ENCODE results near the gene SLC22A3. TPM values are rescaled to one million over a fixed set of nuclear protein-coding genes. Genes with fewer than 3 reads are reported as not detected.
"Not testable (repeated sequence)": the region's sequence is repeated elsewhere in the genome, so short reads cannot be mapped to it uniquely, and the experiment has no call there.

SLC22A3 gene
- total RNA-seq, 1 donor from 2014 or later: 0.07 TPM

- no peaks in the 10 kb centered on the region for H3F3A ChIP-seq (ENCODE audit: low read depth)
- no peak overlapping the region for H3K4me2 ChIP-seq
- no peaks in the 10 kb centered on the region for H4K20me1 ChIP-seq (ENCODE audit: low read depth)
- H3K4me3 ChIP-seq: no peak overlapping the region
- no peak for TF ChIP-seq EZH2 (IDR thresholded peaks at IDR 0.05)
- no peak for TF ChIP-seq EZH2phosphoT487 (IDR thresholded peaks at IDR 0.05)
- TF ChIP-seq CTCF (IDR thresholded peaks at IDR 0.05): no peak
- no peaks in the 10 kb centered on the region for H3K36me3 ChIP-seq
- no peaks in the 10 kb centered on the region for H3K27me3 ChIP-seq
- no peak overlapping the region for H3K9ac ChIP-seq
- no peaks in the 10 kb centered on the region for H3K4me1 ChIP-seq
- H3K9me3 Mint-ChIP-seq: no peaks in the 10 kb centered on the region
- H3K27me3 Mint-ChIP-seq (ENCODE audit: insufficient read depth, low read depth): peaks cover 2% of the 10 kb centered on the region
- H3K4me3 Mint-ChIP-seq: no peak overlapping the region
- no peak for DNase-seq (ENCODE audit: low spot score)
- no peaks in the 10 kb centered on the region for H3K79me2 ChIP-seq (ENCODE audit: low read depth)
- H3K9me3 ChIP-seq (ENCODE audit: low read depth): no peaks in the 10 kb centered on the region
- H3K27ac Mint-ChIP-seq: no peak overlapping the region
- H3K36me3 Mint-ChIP-seq: no peaks in the 10 kb centered on the region
- no peak overlapping the region for H3K27ac ChIP-seq
- no peaks in the 10 kb centered on the region for H3K4me1 Mint-ChIP-seq
- H2AFZ ChIP-seq (replicated peaks): no peak overlapping the region
These were observed 39.9 kb downstream of the SLC22A3 start for GRCh38 chr6:160387916-160388643.

GRCh38 chr6:160388922-160389321, 40.7 kb downstream of the SLC22A3 start:
- Histone ChIP-seq H3K4me3 (no peak overlapping the region), H3K36me3 (no peaks in the 10 kb centered on the region), H2AFZ (replicated peaks) (no peak overlapping the region), H3K4me2 (no peak overlapping the region), H4K20me1 (ENCODE audit: low read depth) (no peaks in the 10 kb centered on the region), H3K27ac (no peak overlapping the region), H3K9me3 (ENCODE audit: low read depth) (no peaks in the 10 kb centered on the region), H3K27me3 (no peaks in the 10 kb centered on the region), H3K79me2 (ENCODE audit: low read depth) (no peaks in the 10 kb centered on the region), H3K9ac (no peak overlapping the region), H3K4me1 (no peaks in the 10 kb centered on the region), H3F3A (ENCODE audit: low read depth) (no peaks in the 10 kb centered on the region)
- no peaks in the 10 kb centered on the region for H3K9me3 Mint-ChIP-seq
- no peaks in the 10 kb centered on the region for H3K36me3 Mint-ChIP-seq
- H3K4me3 Mint-ChIP-seq: no peak overlapping the region
- TF ChIP-seq CTCF (IDR thresholded peaks at IDR 0.05): no peak
- no peak for TF ChIP-seq EZH2 (IDR thresholded peaks at IDR 0.05)
- no peak for TF ChIP-seq EZH2phosphoT487 (IDR thresholded peaks at IDR 0.05)
- H3K4me1 Mint-ChIP-seq: no peaks in the 10 kb centered on the region
- DNase-seq (ENCODE audit: low spot score): no peak
- H3K27me3 Mint-ChIP-seq (ENCODE audit: insufficient read depth, low read depth): peaks cover 2% of the 10 kb centered on the region
- H3K27ac Mint-ChIP-seq: no peak overlapping the region

GRCh38 chr6:160391419-160392116, 43.4 kb downstream of the SLC22A3 start:
- no peaks in the 10 kb centered on the region for H3K79me2 ChIP-seq (ENCODE audit: low read depth)
- peaks cover 2% of the 10 kb centered on the region for H3K4me1 ChIP-seq
- Mint-ChIP-seq H3K27ac (no peak overlapping the region), H3K27me3 (ENCODE audit: insufficient read depth, low read depth) (no peaks in the 10 kb centered on the region), H3K4me3 (no peak overlapping the region), H3K9me3 (no peaks in the 10 kb centered on the region), H3K4me1 (peaks cover 3% of the 10 kb centered on the region), H3K36me3 (no peaks in the 10 kb centered on the region)
- no peaks in the 10 kb centered on the region for H3K9me3 ChIP-seq (ENCODE audit: low read depth)
- no peaks in the 10 kb centered on the region for H3F3A ChIP-seq (ENCODE audit: low read depth)
- no peak overlapping the region for H3K4me2 ChIP-seq
- no peak overlapping the region for H2AFZ ChIP-seq (replicated peaks)
- H4K20me1 ChIP-seq (ENCODE audit: low read depth): no peaks in the 10 kb centered on the region
- no peak overlapping the region for H3K4me3 ChIP-seq
- TF ChIP-seq CTCF (IDR thresholded peaks at IDR 0.05): no peak
- TF ChIP-seq EZH2phosphoT487 (IDR thresholded peaks at IDR 0.05): no peak
- no peak for TF ChIP-seq EZH2 (IDR thresholded peaks at IDR 0.05)
- H3K27me3 ChIP-seq: no peaks in the 10 kb centered on the region
- no peak for DNase-seq (ENCODE audit: low spot score)
- no peak overlapping the region for H3K27ac ChIP-seq
- H3K36me3 ChIP-seq: no peaks in the 10 kb centered on the region
- H3K9ac ChIP-seq: no peak overlapping the region

- H3K4me3 Mint-ChIP-seq; H3K27ac Mint-ChIP-seq; H3K9me3 Mint-ChIP-seq; H3F3A ChIP-seq (ENCODE audit: low read depth); H3K36me3 ChIP-seq; H3K27ac ChIP-seq; H4K20me1 ChIP-seq (ENCODE audit: low read depth); H3K4me1 Mint-ChIP-seq; H3K79me2 ChIP-seq (ENCODE audit: low read depth); H3K27me3 ChIP-seq; H3K36me3 Mint-ChIP-seq; H2AFZ ChIP-seq (replicated peaks); H3K4me1 ChIP-seq; DNase-seq (ENCODE audit: low spot score); H3K9ac ChIP-seq; H3K27me3 Mint-ChIP-seq (ENCODE audit: insufficient read depth, low read depth); H3K4me2 ChIP-seq; H3K4me3 ChIP-seq; H3K9me3 ChIP-seq (ENCODE audit: low read depth): not testable (repeated sequence)
These were observed 45.3 kb downstream of the SLC22A3 start for GRCh38 chr6:160393442-160393841.
